Endodermal cell (in vitro differentiated cells): ENCODE results near the gene CLINT1. TPM values are rescaled to one million over a fixed set of nuclear protein-coding genes. Genes with fewer than 3 reads are reported as not detected.
A peak's percentile ranks its signal among the peaks of the same experiment; 100 is the strongest.

Source experiments
- DNase-seq: peaks from one replicate; pipeline ENCODE4 v3.0.0-alpha.2; 2017
- H3K27ac ChIP-seq: 2 replicates; pipeline ENCODE4 v1.5.1; 2013; ENCODE audit warnings: mild to moderate bottlenecking, low read depth, low read length, moderate library complexity
- H3K27me3 ChIP-seq: 2 replicates; pipeline ENCODE4 v1.6.1; 2013; ENCODE audit warnings: mild to moderate bottlenecking, low read length, moderate library complexity; ENCODE audit not compliant: insufficient read depth, control insufficient read depth, poor library complexity, severe bottlenecking
- H3K36me3 ChIP-seq: 2 replicates; pipeline ENCODE4 v1.7.0; 2013; ENCODE audit warnings: mild to moderate bottlenecking, low read length, moderate library complexity; ENCODE audit not compliant: control insufficient read depth, insufficient read depth
- H3K4me1 ChIP-seq: one replicate; pipeline ENCODE4 v1.7.0; 2013; ENCODE audit warnings: low read length; ENCODE audit not compliant: control insufficient read depth, insufficient read depth
- H3K4me3 ChIP-seq: 2 replicates; pipeline ENCODE4 v1.5.1; 2013; ENCODE audit warnings: mild to moderate bottlenecking, low read length, moderate library complexity
- H3K9ac ChIP-seq: 2 replicates; pipeline ENCODE4 v1.6.1; 2013; ENCODE audit warnings: mild to moderate bottlenecking, low read length, moderate library complexity; ENCODE audit not compliant: poor library complexity, severe bottlenecking; ENCODE audit errors: extremely low read depth
- H3K9me3 ChIP-seq: 2 replicates; pipeline ENCODE4 v1.6.1; 2013; ENCODE audit warnings: mild to moderate bottlenecking, low read length, moderate library complexity; ENCODE audit not compliant: control insufficient read depth
- H3K27ac Mint-ChIP-seq: 2 replicates; pipeline ENCODE4 v1.8.0; 2020; ENCODE audit warnings: mixed read lengths
- H3K27me3 Mint-ChIP-seq: 2 replicates; pipeline ENCODE4 v1.8.0; 2021; ENCODE audit warnings: mild to moderate bottlenecking, mixed read lengths; ENCODE audit not compliant: insufficient read depth
- H3K36me3 Mint-ChIP-seq: 2 replicates; pipeline ENCODE4 v1.8.0; 2020; ENCODE audit warnings: low read depth, mixed read lengths
- H3K4me1 Mint-ChIP-seq: 2 replicates; pipeline ENCODE4 v1.8.0; 2020; ENCODE audit warnings: mixed read lengths
- H3K4me3 Mint-ChIP-seq: 2 replicates; pipeline ENCODE4 v1.8.0; 2020; ENCODE audit warnings: mild to moderate bottlenecking, moderate library complexity, mixed read lengths
- H3K9me3 Mint-ChIP-seq: 2 replicates; pipeline ENCODE4 v1.8.0; 2020; ENCODE audit warnings: mild to moderate bottlenecking, mixed read lengths
- WGBS, 2 experiments: methylation state at CpG; one replicate each; pipeline versions ENCODE4 v1.1.5 to v1.1.7; 2013; ENCODE audit warnings: missing lambda C conversion rate in 2 of 2, mixed read lengths in 1 of 2; ENCODE audit not compliant: insufficient coverage in 1 of 2, insufficient read length in 1 of 2; 5-methylcytosine and 5-hydroxymethylcytosine counted together
- total RNA-seq, 2 donors: library from RNA; stranded (reverse); fragmentation: NEBNext Ultra II Directional in 1 of 2; extraction: Animal tissue kit (Norgen Biotek cat#: 25700) in 1 of 2; gene quantifications; 2 replicates in 1 of 2; 3 replicates in 1 of 2; pipeline ENCODE4 v1.2.1, GENCODE V29; 2021
- TF ChIP-seq, protein P1 (sequence below): fragments of 200-600 bp; sonication (generic); conservative IDR thresholded peaks from 2 replicates; pipeline ENCODE4 v1.5.0; 2021; ENCODE audit warnings: antibody characterized with exemption, mild to moderate bottlenecking

The CLINT1 gene
- total RNA-seq, 2 donors from 2014 or later, result 91.6 to 92.7 TPM

- peak; percentile 62 for DNase-seq
- H3K9ac ChIP-seq, result no peak overlapping the region
- no peaks in the 10 kb centered on the region for H3K27me3 ChIP-seq
- H3K36me3 ChIP-seq, result no peaks in the 10 kb centered on the region
- Mint-ChIP-seq H3K36me3 (no peaks in the 10 kb centered on the region), H3K4me1 (no peaks in the 10 kb centered on the region), H3K27ac (no peak overlapping the region), H3K9me3 (no peaks in the 10 kb centered on the region), H3K4me3 (no peak overlapping the region), H3K27me3 (no peaks in the 10 kb centered on the region)
- H3K9me3 ChIP-seq, result no peaks in the 10 kb centered on the region
- no peaks in the 10 kb centered on the region for H3K4me1 ChIP-seq
- WGBS, 2 experiments, result 56 to 61% methylated on average over 8 to 10 of the region's 10 CpGs
- H3K4me3 ChIP-seq, result no peak overlapping the region
- H3K27ac ChIP-seq, result no peak overlapping the region
- TF ChIP-seq, protein P1, sequence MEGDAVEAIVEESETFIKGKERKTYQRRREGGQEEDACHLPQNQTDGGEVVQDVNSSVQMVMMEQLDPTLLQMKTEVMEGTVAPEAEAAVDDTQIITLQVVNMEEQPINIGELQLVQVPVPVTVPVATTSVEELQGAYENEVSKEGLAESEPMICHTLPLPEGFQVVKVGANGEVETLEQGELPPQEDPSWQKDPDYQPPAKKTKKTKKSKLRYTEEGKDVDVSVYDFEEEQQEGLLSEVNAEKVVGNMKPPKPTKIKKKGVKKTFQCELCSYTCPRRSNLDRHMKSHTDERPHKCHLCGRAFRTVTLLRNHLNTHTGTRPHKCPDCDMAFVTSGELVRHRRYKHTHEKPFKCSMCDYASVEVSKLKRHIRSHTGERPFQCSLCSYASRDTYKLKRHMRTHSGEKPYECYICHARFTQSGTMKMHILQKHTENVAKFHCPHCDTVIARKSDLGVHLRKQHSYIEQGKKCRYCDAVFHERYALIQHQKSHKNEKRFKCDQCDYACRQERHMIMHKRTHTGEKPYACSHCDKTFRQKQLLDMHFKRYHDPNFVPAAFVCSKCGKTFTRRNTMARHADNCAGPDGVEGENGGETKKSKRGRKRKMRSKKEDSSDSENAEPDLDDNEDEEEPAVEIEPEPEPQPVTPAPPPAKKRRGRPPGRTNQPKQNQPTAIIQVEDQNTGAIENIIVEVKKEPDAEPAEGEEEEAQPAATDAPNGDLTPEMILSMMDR, result peak; percentile 89
Measured at GRCh38 chr5:157761690-157762621, 97.0 kb downstream of the CLINT1 start.

DNA sequence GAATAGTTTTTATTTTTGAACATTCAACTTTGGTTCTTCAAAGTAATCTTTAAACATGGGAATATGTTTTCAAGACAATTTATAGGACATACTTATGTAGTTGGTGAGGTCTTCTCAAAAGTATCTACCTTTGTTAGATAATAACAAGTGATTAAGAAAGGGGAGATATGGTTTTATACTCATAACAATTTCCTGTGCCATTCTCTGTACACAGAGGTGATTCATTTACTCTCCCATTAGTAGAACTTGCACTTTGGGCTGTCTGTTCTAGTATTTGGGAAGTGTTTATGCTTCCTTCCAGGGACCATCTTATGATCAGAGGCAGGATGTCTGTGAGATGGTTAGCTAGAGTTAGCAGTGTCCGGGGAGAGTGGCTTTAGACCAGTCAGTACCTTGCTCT, 100.2 kb downstream of the CLINT1 start:
- Mint-ChIP-seq H3K4me3 (no peak overlapping the region), H3K36me3 (peaks cover 7% of the 10 kb centered on the region), H3K27me3 (no peaks in the 10 kb centered on the region), H3K9me3 (no peaks in the 10 kb centered on the region), H3K4me1 (no peaks in the 10 kb centered on the region), H3K27ac (no peak overlapping the region)
- H3K27me3 ChIP-seq, result no peaks in the 10 kb centered on the region
- H3K4me1 ChIP-seq, result no peaks in the 10 kb centered on the region
- H3K27ac ChIP-seq, result no peak overlapping the region
- DNase-seq, result no peak
- H3K4me3 ChIP-seq, result no peak overlapping the region
- TF ChIP-seq, protein P1, result no peak
- H3K9me3 ChIP-seq, result no peaks in the 10 kb centered on the region
- peaks cover 13% of the 10 kb centered on the region for H3K36me3 ChIP-seq
- no peak overlapping the region for H3K9ac ChIP-seq
- 91% methylated on average over 1 of the region's 1 CpG; no CpG with 5 or more reads in 1 of the 2 experiments for WGBS, 2 experiments

- Mint-ChIP-seq H3K27me3 (no peaks in the 10 kb centered on the region), H3K4me1 (no peaks in the 10 kb centered on the region), H3K36me3 (peaks cover 9% of the 10 kb centered on the region), H3K9me3 (no peaks in the 10 kb centered on the region), H3K4me3 (no peak overlapping the region), H3K27ac (no peak overlapping the region)
- Histone ChIP-seq H3K9ac (no peak overlapping the region), H3K9me3 (no peaks in the 10 kb centered on the region), H3K4me1 (no peaks in the 10 kb centered on the region), H3K36me3 (peaks cover 13% of the 10 kb centered on the region), H3K4me3 (no peak overlapping the region), H3K27me3 (no peaks in the 10 kb centered on the region), H3K27ac (no peak overlapping the region)
- DNase-seq, result no peak
- TF ChIP-seq, protein P1, result no peak
- 92 to 100% methylated on average over 3 of the region's 3 CpGs for WGBS, 2 experiments
Measured at GRCh38 chr5:157756122-157756521, 102.8 kb downstream of the CLINT1 start.
